HUES64 (cell line): ENCODE data around the gene FAS.

Experiments used
- H3K27ac ChIP-seq: 2 replicates; pipeline ENCODE4 v1.7.0; 2013; ENCODE audit warnings: low read depth, low read length, inconsistent platforms
- H3K27me3 ChIP-seq: 2 replicates; pipeline ENCODE4 v1.6.1; 2013; ENCODE audit warnings: mild to moderate bottlenecking, low read length; ENCODE audit not compliant: insufficient read depth
- H3K36me3 ChIP-seq: 2 replicates; pipeline ENCODE4 v1.6.1; 2013; ENCODE audit warnings: mild to moderate bottlenecking, low read length; ENCODE audit not compliant: insufficient read depth
- H3K4me1 ChIP-seq: 2 replicates; pipeline ENCODE4 v1.6.1; 2013; ENCODE audit warnings: mild to moderate bottlenecking, low read length, moderate library complexity; ENCODE audit not compliant: insufficient read depth
- H3K4me3 ChIP-seq: 2 replicates; pipeline ENCODE4 v1.5.1; 2013; ENCODE audit warnings: mild to moderate bottlenecking, low read length, moderate library complexity
- H3K9ac ChIP-seq: 2 replicates; pipeline ENCODE4 v1.6.1; 2013; ENCODE audit warnings: mild to moderate bottlenecking, low read depth, low read length
- H3K9me3 ChIP-seq: 2 replicates; pipeline ENCODE4 v1.6.1; 2013; ENCODE audit warnings: low read depth, low read length; ENCODE audit not compliant: insufficient read depth
- WGBS: fragments of 150-250, 120-280 bp; methylation state at CpG from one replicate; pipeline ENCODE4 v1.1.7; 2013; ENCODE audit warnings: missing lambda C conversion rate; 5-methylcytosine and 5-hydroxymethylcytosine counted together

FAS gene

DNA sequence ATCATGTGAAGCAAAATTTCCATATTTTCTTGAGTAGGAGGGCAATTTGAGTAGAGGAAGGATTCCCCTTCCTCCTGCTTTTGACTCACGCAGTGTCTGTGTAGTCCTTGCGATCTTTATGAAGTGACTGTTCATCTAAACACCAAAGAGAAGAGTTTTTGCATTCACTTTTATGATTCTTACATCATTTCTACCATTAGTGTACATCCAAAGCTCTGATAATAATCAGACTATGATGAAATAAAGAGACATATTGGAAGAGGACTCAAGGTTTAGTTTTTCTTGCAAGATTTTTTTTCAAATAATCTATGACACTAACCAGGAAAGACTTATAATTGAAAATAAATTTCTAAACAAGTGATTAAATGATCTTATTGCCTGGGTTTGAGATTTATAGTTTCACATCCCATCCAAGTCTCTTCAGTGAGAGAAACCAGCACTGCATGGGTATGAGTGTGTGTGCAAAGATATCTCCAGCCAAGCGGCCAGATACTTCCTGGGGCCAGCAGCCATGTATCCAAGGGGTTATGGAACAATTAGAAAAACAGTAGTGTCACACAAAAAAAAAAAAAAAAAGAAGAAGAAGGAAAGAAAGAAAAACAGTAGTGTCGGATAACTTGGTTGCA lies 36.0 kb upstream of the FAS start:
- Histone ChIP-seq H3K4me3 (no peak overlapping the region), H3K36me3 (no peaks in the 10 kb centered on the region), H3K9ac (no peak overlapping the region), H3K4me1 (peaks cover 10% of the 10 kb centered on the region; the same call in 1 of the 2 replicates), H3K9me3 (no peaks in the 10 kb centered on the region), H3K27me3 (no peaks in the 10 kb centered on the region), H3K27ac (no peak overlapping the region)
- WGBS: 100% methylated on average over 3 of the region's 4 CpGs

DNA sequence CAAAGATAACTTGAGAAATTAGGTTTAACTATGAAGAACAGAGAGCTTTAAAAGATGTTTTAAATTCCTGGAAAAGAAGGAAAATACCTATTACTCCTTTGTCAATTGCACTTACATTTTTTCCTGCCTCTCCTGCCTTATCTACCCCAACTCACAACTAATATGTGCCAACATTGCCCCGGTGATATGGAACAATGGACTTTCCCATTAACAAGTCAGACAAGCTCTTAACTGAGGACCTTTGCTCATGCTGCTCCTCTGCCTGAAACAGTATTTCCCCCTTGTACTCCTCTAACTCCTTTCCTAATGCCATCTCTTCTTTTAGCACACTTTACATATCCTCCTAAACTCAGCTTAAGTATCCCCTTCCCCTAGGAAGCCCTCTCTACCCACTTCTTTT lies 33.2 kb upstream of the FAS start:
- no peak overlapping the region for H3K4me3 ChIP-seq
- H3K9me3 ChIP-seq: no peaks in the 10 kb centered on the region
- no peaks in the 10 kb centered on the region for H3K36me3 ChIP-seq
- 92% methylated on average over 1 of the region's 1 CpG for WGBS
- no peaks in the 10 kb centered on the region for H3K27me3 ChIP-seq
- H3K9ac ChIP-seq: no peak overlapping the region
- no peak overlapping the region for H3K27ac ChIP-seq
- no peaks in the 10 kb centered on the region for H3K4me1 ChIP-seq

DNA sequence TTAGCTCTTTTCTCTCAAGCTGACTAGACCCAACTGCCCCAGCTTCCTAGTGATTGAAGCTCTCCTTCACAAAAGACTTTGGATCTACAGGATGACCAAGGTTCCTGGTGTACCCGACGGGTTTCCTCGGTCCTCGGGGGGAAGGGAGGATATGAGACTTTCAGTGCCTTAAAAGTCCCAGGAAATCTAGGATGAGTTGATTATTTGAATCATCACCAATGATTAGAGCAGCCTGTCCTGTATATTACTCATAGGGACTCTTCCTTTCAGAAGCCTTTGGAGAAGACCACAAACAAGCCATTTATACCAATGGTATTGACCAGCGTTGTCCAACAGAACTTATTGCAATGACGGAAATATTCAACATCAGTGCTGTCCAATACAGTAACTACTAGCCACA lies 31.9 kb upstream of the FAS start:
- 99% methylated on average over 6 of the region's 6 CpGs for WGBS
- Histone ChIP-seq H3K27ac (no peak overlapping the region), H3K4me1 (no peaks in the 10 kb centered on the region), H3K4me3 (no peak overlapping the region), H3K27me3 (no peaks in the 10 kb centered on the region), H3K9me3 (no peaks in the 10 kb centered on the region), H3K9ac (no peak overlapping the region), H3K36me3 (no peaks in the 10 kb centered on the region)

DNA sequence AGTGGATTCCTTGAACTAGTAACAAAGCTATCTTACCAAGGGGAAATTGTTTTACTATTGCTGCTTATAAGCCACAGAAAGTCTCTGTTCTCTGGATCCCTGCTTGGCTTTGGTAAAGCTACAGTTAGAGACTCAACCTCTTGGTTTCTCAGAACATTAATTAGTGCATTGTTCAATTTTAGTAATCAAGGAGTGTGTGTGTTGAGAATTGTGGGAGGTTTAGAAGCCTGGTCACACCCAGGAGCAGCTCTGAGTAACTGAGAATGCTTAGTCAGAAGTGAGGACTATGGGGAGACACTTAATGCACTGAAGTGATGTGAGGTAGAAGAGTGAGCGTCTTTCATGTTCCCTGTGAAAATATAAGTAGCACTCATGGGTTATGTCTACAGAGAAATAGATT lies 29.8 kb upstream of the FAS start:
- Histone ChIP-seq H3K36me3 (no peaks in the 10 kb centered on the region), H3K9ac (no peak overlapping the region), H3K4me1 (peaks cover 7% of the 10 kb centered on the region), H3K27me3 (no peaks in the 10 kb centered on the region), H3K27ac (no peak overlapping the region), H3K4me3 (no peak overlapping the region), H3K9me3 (no peaks in the 10 kb centered on the region)
- 100% methylated on average over 1 of the region's 1 CpG for WGBS

DNA sequence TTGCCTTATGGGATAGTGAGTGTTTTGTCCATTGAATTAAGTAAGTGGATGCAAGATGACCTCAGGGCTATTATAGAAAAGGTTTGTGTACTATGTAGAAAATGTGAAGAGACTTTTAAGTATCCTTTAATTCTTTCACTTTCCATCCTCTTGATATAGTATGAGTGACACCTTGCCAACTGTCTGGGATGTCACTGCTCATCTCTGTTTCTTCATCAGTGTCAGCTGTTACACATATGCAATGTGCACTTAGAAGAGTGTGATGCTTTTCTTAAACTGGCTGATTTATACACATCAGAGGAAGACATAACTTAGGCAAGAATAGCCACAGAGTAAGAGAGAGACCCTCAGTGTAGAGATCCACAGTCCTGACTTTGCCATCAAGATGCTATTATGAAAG lies 29.3 kb upstream of the FAS start:
- H3K4me1 ChIP-seq: peaks cover 10% of the 10 kb centered on the region
- H3K27ac ChIP-seq: no peak overlapping the region
- H3K36me3 ChIP-seq: no peaks in the 10 kb centered on the region
- H3K4me3 ChIP-seq: no peak overlapping the region
- no peaks in the 10 kb centered on the region for H3K27me3 ChIP-seq
- H3K9me3 ChIP-seq: no peaks in the 10 kb centered on the region
- H3K9ac ChIP-seq: no peak overlapping the region

DNA sequence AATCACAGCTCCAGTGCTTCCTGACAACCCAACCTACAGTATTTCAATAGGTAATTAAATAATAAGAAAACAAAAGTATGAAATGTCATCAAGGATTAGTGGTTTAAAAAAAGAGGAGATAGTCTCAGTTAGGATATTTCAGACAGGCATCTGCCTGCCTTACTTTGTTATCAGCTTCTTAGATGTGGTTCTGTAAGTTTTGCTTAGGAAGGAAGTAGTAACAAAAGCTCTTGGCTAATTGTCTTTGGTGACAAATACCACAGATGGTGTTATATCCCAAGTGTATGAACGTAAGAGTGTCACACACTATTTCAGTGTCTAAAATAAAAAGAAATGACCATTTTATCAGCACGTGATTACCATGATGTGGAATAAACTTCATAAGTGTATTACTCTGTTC lies 28.3 kb upstream of the FAS start:
- H3K27ac ChIP-seq: no peak overlapping the region
- H3K9me3 ChIP-seq: no peaks in the 10 kb centered on the region
- H3K27me3 ChIP-seq: no peaks in the 10 kb centered on the region
- H3K9ac ChIP-seq: no peak overlapping the region
- H3K36me3 ChIP-seq: no peaks in the 10 kb centered on the region
- 100% methylated on average over 2 of the region's 2 CpGs for WGBS
- H3K4me3 ChIP-seq: no peak overlapping the region
- H3K4me1 ChIP-seq: peaks cover 10% of the 10 kb centered on the region

DNA sequence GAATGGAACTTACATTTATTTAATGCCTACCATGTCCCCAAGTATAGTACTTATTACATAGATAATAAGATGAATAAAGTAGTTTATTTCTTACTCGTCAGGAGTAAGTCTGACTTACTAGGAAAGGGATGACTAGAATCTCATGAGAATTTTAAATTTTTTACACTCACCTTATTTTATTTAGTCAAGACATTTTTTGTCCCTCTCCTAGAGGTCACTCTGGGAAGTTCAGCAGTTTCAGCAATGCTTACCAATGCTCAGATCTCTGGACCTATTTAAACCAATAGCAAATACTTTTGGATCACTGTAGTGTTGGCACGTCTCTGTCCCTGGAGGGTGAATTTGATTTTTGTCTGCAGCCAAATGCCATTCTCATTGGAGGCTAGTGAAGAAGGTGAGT lies 27.3 kb upstream of the FAS start:
- H3K4me3 ChIP-seq: no peak overlapping the region
- H3K4me1 ChIP-seq: peaks cover 10% of the 10 kb centered on the region
- H3K36me3 ChIP-seq: no peaks in the 10 kb centered on the region
- 90% methylated on average over 1 of the region's 2 CpGs for WGBS
- H3K9me3 ChIP-seq: no peaks in the 10 kb centered on the region
- no peaks in the 10 kb centered on the region for H3K27me3 ChIP-seq
- no peak overlapping the region for H3K27ac ChIP-seq
- H3K9ac ChIP-seq: no peak overlapping the region

DNA sequence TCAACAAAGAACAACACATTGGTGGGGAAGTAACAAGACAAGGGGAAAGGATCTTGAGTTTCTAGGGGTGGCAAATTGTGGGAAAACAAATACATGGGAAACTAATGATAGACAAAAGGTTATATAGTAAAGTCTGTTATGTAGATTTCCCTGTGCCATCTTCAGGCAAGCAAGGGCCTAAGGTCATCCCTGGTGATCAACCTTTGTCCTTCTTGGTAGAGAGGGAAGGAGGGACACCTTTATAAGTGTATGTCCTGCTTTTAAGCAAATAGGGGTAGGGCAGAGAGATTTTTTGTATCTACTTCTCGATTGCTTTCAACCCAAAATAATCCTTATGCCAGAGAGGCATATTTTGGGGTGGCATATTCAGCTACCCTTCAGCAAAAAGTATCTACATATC lies 26.2 kb upstream of the FAS start:
- H3K9ac ChIP-seq: no peak overlapping the region
- WGBS: no CpG with 5 or more reads among the region's 1 CpG
- no peaks in the 10 kb centered on the region for H3K36me3 ChIP-seq

DNA sequence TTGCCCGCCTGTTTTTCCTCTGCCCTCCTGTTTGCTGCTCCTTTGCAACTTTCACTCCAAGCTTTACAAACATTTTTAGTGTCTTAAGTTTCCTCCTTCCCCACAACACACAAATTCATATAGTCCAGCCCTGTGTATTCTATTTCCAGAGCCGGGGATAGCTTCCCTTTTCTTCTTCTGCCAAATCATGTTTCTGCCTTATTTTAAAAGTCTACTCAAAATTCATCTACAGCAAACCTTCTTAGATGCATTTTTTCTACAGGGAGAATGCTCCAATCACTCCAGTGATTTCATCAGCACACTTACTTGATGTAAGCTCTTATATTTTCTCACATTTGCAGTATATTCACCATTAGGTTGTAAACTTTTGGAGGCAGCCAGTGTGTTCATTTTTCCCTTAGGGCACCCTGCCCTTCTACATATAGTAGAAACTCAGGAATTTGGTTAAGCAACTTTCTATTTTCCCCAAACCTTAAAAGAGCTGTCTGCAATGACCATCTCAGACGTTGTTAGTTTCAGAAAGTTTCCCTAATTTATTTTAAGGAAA lies 25.7 kb upstream of the FAS start:
- no peak overlapping the region for H3K27ac ChIP-seq

More for the DNA sequence above, 26.2 kb upstream of the FAS start:
- Histone ChIP-seq H3K4me1 (peaks cover 10% of the 10 kb centered on the region), H3K27ac (no peak overlapping the region), H3K4me3 (no peak overlapping the region), H3K9me3 (no peaks in the 10 kb centered on the region), H3K27me3 (no peaks in the 10 kb centered on the region)

DNA sequence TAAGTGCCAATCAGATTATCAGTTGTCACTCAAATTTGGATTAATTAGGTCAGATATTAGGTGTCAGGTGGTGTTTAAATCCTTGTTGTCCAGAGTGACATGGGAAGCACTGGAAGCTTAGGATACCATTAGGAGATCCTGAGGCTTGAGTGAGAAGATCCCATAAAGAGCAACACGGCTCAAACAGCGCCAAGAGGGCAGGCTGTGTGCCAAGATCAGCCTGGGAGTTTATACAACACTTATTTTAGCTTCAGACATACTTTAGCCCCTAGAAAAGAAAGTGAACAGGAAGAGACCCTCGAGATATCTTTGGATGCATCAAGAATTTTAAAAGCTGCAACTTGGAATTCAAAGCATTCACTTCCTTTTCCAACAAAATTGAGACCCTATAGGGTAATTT lies 23.8 kb upstream of the FAS start:
- 90% methylated on average over 3 of the region's 3 CpGs for WGBS
- no peaks in the 10 kb centered on the region for H3K36me3 ChIP-seq
- peaks cover 10% of the 10 kb centered on the region for H3K4me1 ChIP-seq
- H3K27ac ChIP-seq: no peak overlapping the region
- no peak overlapping the region for H3K4me3 ChIP-seq
- H3K9ac ChIP-seq: no peak overlapping the region
- H3K9me3 ChIP-seq: no peaks in the 10 kb centered on the region
- H3K27me3 ChIP-seq: no peaks in the 10 kb centered on the region

More for the DNA sequence above, 25.7 kb upstream of the FAS start:
- Histone ChIP-seq H3K27me3 (no peaks in the 10 kb centered on the region), H3K4me1 (peaks cover 10% of the 10 kb centered on the region), H3K4me3 (no peak overlapping the region), H3K9me3 (no peaks in the 10 kb centered on the region), H3K9ac (no peak overlapping the region), H3K36me3 (no peaks in the 10 kb centered on the region)
- WGBS: 92% methylated on average over 2 of the region's 3 CpGs

DNA sequence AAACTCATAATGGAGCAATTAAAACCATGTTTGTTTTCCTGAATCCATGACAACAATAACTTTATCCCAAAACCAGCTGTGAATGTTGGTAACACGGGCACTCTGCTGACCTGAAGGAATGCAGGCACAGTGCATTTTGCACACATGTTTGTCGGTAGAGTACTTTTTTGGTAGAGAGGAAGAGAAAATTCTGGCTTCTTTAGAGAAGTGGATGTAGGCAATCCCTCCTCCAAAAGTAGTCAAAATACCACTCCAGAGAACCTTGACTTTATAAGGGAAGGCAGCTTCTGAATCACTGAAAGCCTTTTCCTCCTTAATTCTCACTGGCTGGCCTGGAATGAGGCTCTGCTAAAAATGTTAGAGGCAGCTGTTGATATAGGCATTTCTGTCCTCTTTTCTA lies 22.2 kb upstream of the FAS start:
- H3K27ac ChIP-seq: no peak overlapping the region
- peaks cover 10% of the 10 kb centered on the region for H3K4me1 ChIP-seq
- 89% methylated on average over 2 of the region's 2 CpGs for WGBS
- no peak overlapping the region for H3K9ac ChIP-seq
- no peaks in the 10 kb centered on the region for H3K9me3 ChIP-seq
- H3K36me3 ChIP-seq: no peaks in the 10 kb centered on the region
- no peaks in the 10 kb centered on the region for H3K27me3 ChIP-seq
- H3K4me3 ChIP-seq: no peak overlapping the region
